ENCODE measurements around the gene ATAD3C. TPM values are rescaled to one million over a fixed set of nuclear protein-coding genes. Genes with fewer than 3 reads are reported as not detected.
"Not testable (repeated sequence)": the region's sequence is repeated elsewhere in the genome, so short reads cannot be mapped to it uniquely, and the experiment has no call there.

Gene ATAD3C
- total RNA-seq, 1 donor from 2014 or later, result 1.8 TPM

DNA sequence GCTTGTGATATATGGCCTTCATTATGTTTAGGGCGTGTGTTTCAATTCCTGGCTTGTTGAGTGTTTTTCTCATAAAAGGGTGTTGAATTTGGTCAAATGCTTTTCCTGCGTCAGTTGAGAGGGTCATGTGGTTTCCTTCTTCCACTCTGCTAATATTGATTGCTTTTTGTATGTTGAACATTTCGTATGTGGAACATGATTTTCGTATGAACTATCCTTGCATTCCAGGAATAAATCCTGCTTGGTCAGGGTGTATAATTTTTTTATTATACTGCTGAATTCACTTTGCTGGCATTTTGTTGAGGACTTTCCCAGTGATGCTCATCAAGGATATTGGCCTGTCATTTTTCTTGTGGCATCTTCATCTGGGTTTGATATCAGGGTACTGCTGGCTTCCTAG, 57.8 kb downstream of the ATAD3C start:
- H3K4me1 ChIP-seq (ENCODE audit: insufficient read depth, low read length), result peaks cover 7% of the 10 kb centered on the region
- DNase-seq (ENCODE audit: low read depth), result peak; percentile 23
- H3K27ac ChIP-seq (ENCODE audit: low read depth, low read length), result no peak overlapping the region
- no peaks in the 10 kb centered on the region for H3K36me3 ChIP-seq (ENCODE audit: insufficient read depth, low read length)
- FAIRE-seq, result no peak
- H3K4me2 ChIP-seq (ENCODE audit: low read length), result no peak overlapping the region
- no peaks in the 10 kb centered on the region for H3K9me3 ChIP-seq (ENCODE audit: insufficient read depth, low read depth, low read length)
- H3K4me3 ChIP-seq (ENCODE audit: insufficient read depth, low read depth, low read length), result no peak overlapping the region
- no peaks in the 10 kb centered on the region for H4K20me1 ChIP-seq (ENCODE audit: insufficient read depth, low read length)
- H3K27me3 ChIP-seq (ENCODE audit: insufficient read depth, low read length), result no peaks in the 10 kb centered on the region
- Mint-ChIP-seq H3K9me3 (ENCODE audit: unreplicated experiment) (no peaks in the 10 kb centered on the region), H3K4me1 (ENCODE audit: low read depth, unreplicated experiment) (peaks cover 5% of the 10 kb centered on the region), H3K4me3 (ENCODE audit: unreplicated experiment) (peak overlapping the region; percentile 1), H3K27ac (ENCODE audit: unreplicated experiment) (no peak overlapping the region), H3K27me3 (ENCODE audit: low read depth, unreplicated experiment) (no peaks in the 10 kb centered on the region), H3K36me3 (ENCODE audit: low read depth, unreplicated experiment) (peaks cover 6% of the 10 kb centered on the region)
- H3K79me2 ChIP-seq (ENCODE audit: insufficient read depth, low read length), result peaks cover 6% of the 10 kb centered on the region
- no peak overlapping the region for H3K9ac ChIP-seq (ENCODE audit: low read length)
- H2AFZ ChIP-seq (ENCODE audit: low read depth, low read length), result no peak overlapping the region
- TF ChIP-seq CTCF (IDR thresholded peaks at IDR 0.05; ENCODE audit: insufficient read depth, low read depth, low read length), result no peak
- no peak for TF ChIP-seq EZH2 (IDR thresholded peaks at IDR 0.05; ENCODE audit: insufficient read depth, low read length)

DNA sequence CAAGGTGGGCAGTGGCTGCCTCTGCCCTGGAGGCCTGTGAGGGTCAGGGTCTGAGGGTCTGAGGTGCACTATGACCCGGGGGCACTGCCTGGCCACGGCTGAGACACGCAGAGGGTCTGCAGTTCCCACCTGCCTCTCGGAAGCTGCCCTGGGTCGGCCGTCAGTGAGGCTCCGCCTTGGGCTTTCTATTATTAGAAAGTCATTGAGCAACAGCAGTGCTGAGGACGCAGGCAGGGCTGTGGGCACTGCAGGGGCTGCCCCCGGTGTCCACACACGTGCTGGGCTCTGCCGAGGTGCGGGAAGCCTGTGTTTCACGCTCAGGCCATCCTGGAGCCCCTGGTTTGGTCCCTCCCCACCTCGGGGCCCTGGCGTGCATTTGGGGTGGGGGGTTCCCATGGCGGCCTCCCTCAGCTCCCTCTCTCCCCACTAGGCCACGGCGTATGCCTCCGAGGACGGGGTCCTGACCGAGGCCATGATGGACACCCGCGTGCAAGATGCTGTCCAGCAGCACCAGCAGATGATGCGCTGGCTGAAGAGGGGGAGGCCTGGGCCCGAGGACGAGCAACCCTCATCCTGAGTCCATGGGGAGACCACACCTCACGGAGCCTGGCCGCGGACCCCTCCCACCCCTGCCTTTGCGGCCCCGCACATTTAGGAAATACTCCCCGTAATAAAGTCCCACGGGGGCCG, 59.4 kb downstream of the ATAD3C start:
- peaks cover 12% of the 10 kb centered on the region for H3K79me2 ChIP-seq (ENCODE audit: insufficient read depth, low read length)

DNA sequence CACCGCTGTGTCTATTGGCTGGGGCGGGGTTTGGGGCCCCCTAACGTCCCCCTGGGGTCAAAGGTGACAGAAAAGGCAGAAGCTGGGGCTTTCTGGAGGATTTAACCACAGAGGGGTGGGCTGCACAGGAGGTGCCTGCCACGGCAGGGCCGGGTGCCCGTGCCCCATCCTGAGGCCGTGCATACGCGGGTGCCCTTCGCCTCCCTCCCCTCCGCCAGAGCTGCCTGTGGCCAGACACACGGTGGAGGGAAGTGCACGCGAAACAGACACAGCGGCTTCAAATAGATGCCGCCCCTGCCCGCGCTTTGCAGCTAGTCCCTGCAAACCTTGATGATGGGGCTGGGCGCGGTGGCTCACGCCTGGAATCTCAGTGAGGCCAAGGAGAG, 60.0 kb downstream of the ATAD3C start:
- H3K4me1 Mint-ChIP-seq (ENCODE audit: low read depth, unreplicated experiment), result not testable (repeated sequence)

More for the DNA sequence above, 59.4 kb downstream of the ATAD3C start:
- not testable (repeated sequence) for DNase-seq (ENCODE audit: low read depth); H3K27me3 Mint-ChIP-seq (ENCODE audit: low read depth, unreplicated experiment); H3K4me1 Mint-ChIP-seq (ENCODE audit: low read depth, unreplicated experiment); H3K4me1 ChIP-seq (ENCODE audit: insufficient read depth, low read length); H3K9ac ChIP-seq (ENCODE audit: low read length); H3K36me3 Mint-ChIP-seq (ENCODE audit: low read depth, unreplicated experiment); H3K27ac ChIP-seq (ENCODE audit: low read depth, low read length); H3K9me3 Mint-ChIP-seq (ENCODE audit: unreplicated experiment); H3K4me3 ChIP-seq (ENCODE audit: insufficient read depth, low read depth, low read length); H3K27me3 ChIP-seq (ENCODE audit: insufficient read depth, low read length); H2AFZ ChIP-seq (ENCODE audit: low read depth, low read length); FAIRE-seq; H3K4me2 ChIP-seq (ENCODE audit: low read length); H3K4me3 Mint-ChIP-seq (ENCODE audit: unreplicated experiment); H3K36me3 ChIP-seq (ENCODE audit: insufficient read depth, low read length); H3K9me3 ChIP-seq (ENCODE audit: insufficient read depth, low read depth, low read length); H4K20me1 ChIP-seq (ENCODE audit: insufficient read depth, low read length); H3K27ac Mint-ChIP-seq (ENCODE audit: unreplicated experiment)

More for the DNA sequence above, 60.0 kb downstream of the ATAD3C start:
- not testable (repeated sequence) for H3K4me3 ChIP-seq (ENCODE audit: insufficient read depth, low read depth, low read length); H3K27ac ChIP-seq (ENCODE audit: low read depth, low read length); H3K4me2 ChIP-seq (ENCODE audit: low read length); H3K27me3 Mint-ChIP-seq (ENCODE audit: low read depth, unreplicated experiment); H3K4me3 Mint-ChIP-seq (ENCODE audit: unreplicated experiment); H3K36me3 Mint-ChIP-seq (ENCODE audit: low read depth, unreplicated experiment); H3K27ac Mint-ChIP-seq (ENCODE audit: unreplicated experiment); H3K9me3 ChIP-seq (ENCODE audit: insufficient read depth, low read depth, low read length); H3K9me3 Mint-ChIP-seq (ENCODE audit: unreplicated experiment); H3K36me3 ChIP-seq (ENCODE audit: insufficient read depth, low read length); H3K9ac ChIP-seq (ENCODE audit: low read length); H3K4me1 ChIP-seq (ENCODE audit: insufficient read depth, low read length); DNase-seq (ENCODE audit: low read depth); FAIRE-seq; H3K27me3 ChIP-seq (ENCODE audit: insufficient read depth, low read length); H4K20me1 ChIP-seq (ENCODE audit: insufficient read depth, low read length); H2AFZ ChIP-seq (ENCODE audit: low read depth, low read length)
- peaks cover 17% of the 10 kb centered on the region for H3K79me2 ChIP-seq (ENCODE audit: insufficient read depth, low read length)
